Panc1 (cell line): ENCODE measurements around the gene MACROD2. TPM values are rescaled to one million over a fixed set of nuclear protein-coding genes. Genes with fewer than 3 reads are reported as not detected.

Source experiments
- ATAC-seq: fragments of 200-7000 bp; cut with Tn5 transposase; 2 replicates; pipeline ENCODE4 v1.9.1; 2020; ENCODE audit warnings: mild to moderate bottlenecking, moderate library complexity
- BruUV-seq: library from RNA; stranded (reverse); fragments of 400-500 nt; replicated peaks from 2 replicates; lab custom pipeline; 2021; lab: Mats Ljungman, UMichigan
- CTCF ChIA-PET: fragments of 300-600 bp; sonication (Branson Sonifier 250); formaldehyde crosslinking; loops from one replicate; lab custom pipeline; 2022; ENCODE audit warnings: antibody characterized with exemption; lab: Charles Lee
- POLR2A ChIA-PET: fragments of 300-600 bp; sonication (Branson Sonifier 250); formaldehyde crosslinking; loops from one replicate; lab custom pipeline; 2022; ENCODE audit warnings: antibody characterized with exemption; lab: Charles Lee
- DNase-seq: peaks from one replicate; pipeline ENCODE4 v3.0.0-alpha.2; 2010; ENCODE audit warnings: low read depth, low spot score
- H3K27ac ChIP-seq: 2 replicates; pipeline ENCODE4 v1.5.1; 2011; ENCODE audit warnings: mild to moderate bottlenecking, low read length, inconsistent platforms
- H3K27me3 ChIP-seq: fragments of 200-500 bp; sonication (Bioruptor generic); 2 replicates; pipeline ENCODE4 v1.6.0; 2014; ENCODE audit warnings: low read length, inconsistent platforms; ENCODE audit not compliant: control insufficient read depth, insufficient read depth
- H3K36me3 ChIP-seq: fragments of 200-500 bp; sonication (Bioruptor generic); 2 replicates; pipeline ENCODE4 v1.5.1; 2014; ENCODE audit warnings: inconsistent platforms, mild to moderate bottlenecking, low read length, moderate library complexity; ENCODE audit not compliant: control insufficient read depth, insufficient read depth
- H3K4me1 ChIP-seq: 2 replicates; pipeline ENCODE4 v1.5.1; 2011; ENCODE audit warnings: inconsistent platforms, mild to moderate bottlenecking, low read length, moderate library complexity; ENCODE audit not compliant: control insufficient read depth, insufficient read depth
- H3K4me3 ChIP-seq, 2 experiments: 2 replicates each; pipeline ENCODE4 v1.5.1; 2011 to 2012; ENCODE audit warnings: low read depth in 2 of 2, low read length in 2 of 2, mild to moderate bottlenecking in 2 of 2, inconsistent platforms in 1 of 2, moderate library complexity in 1 of 2
- H3K9me3 ChIP-seq: fragments of 200-500 bp; sonication (Bioruptor generic); 2 replicates; pipeline ENCODE4 v1.5.1; 2014; ENCODE audit warnings: low read depth, mild to moderate bottlenecking, inconsistent platforms, low read length, moderate library complexity; ENCODE audit not compliant: control insufficient read depth, insufficient read depth
- CTCF ChIP-seq: fragments of 450-650 bp; IDR thresholded peaks from 2 replicates; pipeline ENCODE4 v1.5.1; 2017; ENCODE audit warnings: mild to moderate bottlenecking
- POLR2AphosphoS5 ChIP-seq: IDR thresholded peaks from 2 replicates; pipeline ENCODE4 v1.6.1; 2012; ENCODE audit warnings: mild to moderate bottlenecking, low read depth, low read length, moderate library complexity
- REST ChIP-seq, 2 experiments: IDR thresholded peaks; 2 replicates each; pipeline ENCODE4 v1.6.1; 2011 to 2012; ENCODE audit warnings: low read depth in 2 of 2, control low read depth in 1 of 2, low read length in 1 of 2, mild to moderate bottlenecking in 1 of 2, moderate library complexity in 1 of 2; ENCODE audit not compliant: insufficient read depth in 1 of 2
- SIN3A ChIP-seq: IDR thresholded peaks from 2 replicates; pipeline ENCODE4 v1.6.1; 2012; ENCODE audit warnings: low read depth, mild to moderate bottlenecking, low read length, moderate library complexity, borderline replicate concordance; ENCODE audit not compliant: insufficient read depth
- TCF7L2 ChIP-seq: IDR thresholded peaks from 2 replicates; pipeline ENCODE4 v1.6.1; 2011; ENCODE audit warnings: mild to moderate bottlenecking, low read depth, low read length, inconsistent platforms
- in situ Hi-C: cut with HindIII; loops from 2 replicates; pipeline ENCODE4 v1.10.0; 2016; ENCODE audit warnings: low sequenced_read_pairs, low pct_unique_long_range_greater_than_20kb
- intact Hi-C: fragments of 100-400 bp; cut with micrococcal nuclease; formaldehyde crosslinking; loops from one replicate; pipeline ENCODE4 v1.10.0; 2022; ENCODE audit not compliant: unreplicated experiment
- total RNA-seq: library from RNA; stranded (reverse); gene quantifications from one replicate; pipeline ENCODE4 v1.2.1, GENCODE V29; 2021; ENCODE audit not compliant: unreplicated experiment

The MACROD2 gene
- total RNA-seq, 1 experiment from 2014 or later, result 1.2 TPM

- TF ChIP-seq REST (IDR thresholded peaks at IDR 0.05; ENCODE audit: insufficient read depth in 1 of 2, low read depth in 2 of 2, low read length in 1 of 2), result no peak
- no peak for TF ChIP-seq TCF7L2
- TF ChIP-seq CTCF, result no peak
- no peak for TF ChIP-seq POLR2AphosphoS5
- TF ChIP-seq SIN3A, result no peak
- no peaks in the 10 kb centered on the region for H3K9me3 ChIP-seq
- ChIA-PET POLR2A (no interaction called here), CTCF (no interaction called here)
- no peak for DNase-seq
- H3K36me3 ChIP-seq, result no peaks in the 10 kb centered on the region
- no TSS peak for BruUV-seq
- H3K27ac ChIP-seq, result no peak overlapping the region
- no peak overlapping the region for H3K4me3 ChIP-seq
- ATAC-seq, result no peak
- in situ Hi-C loops, result no loop called here
- H3K4me1 ChIP-seq, result no peaks in the 10 kb centered on the region
- intact Hi-C loops, result no loop called here
- no peaks in the 10 kb centered on the region for H3K27me3 ChIP-seq
Observed at GRCh38 chr20:14820771-14821170, 825.5 kb downstream of the MACROD2 start.

- ChIA-PET POLR2A (no interaction called here), CTCF (no interaction called here)
- H3K4me3 ChIP-seq, result no peak overlapping the region
- no peaks in the 10 kb centered on the region for H3K9me3 ChIP-seq
- in situ Hi-C loops, result no loop called here
- no peak for TF ChIP-seq TCF7L2
- no peak for TF ChIP-seq SIN3A
- no peak for TF ChIP-seq POLR2AphosphoS5
- TF ChIP-seq REST (IDR thresholded peaks at IDR 0.05; ENCODE audit: insufficient read depth in 1 of 2, low read depth in 2 of 2, low read length in 1 of 2), result no peak
- no peak for TF ChIP-seq CTCF
- H3K27me3 ChIP-seq, result no peaks in the 10 kb centered on the region
- intact Hi-C loops, result no loop called here
- no peak for DNase-seq
- BruUV-seq, result no TSS peak
- no peaks in the 10 kb centered on the region for H3K36me3 ChIP-seq
- no peaks in the 10 kb centered on the region for H3K4me1 ChIP-seq
- ATAC-seq, result no peak
- H3K27ac ChIP-seq, result no peak overlapping the region
Observed at GRCh38 chr20:14821251-14821650, 825.9 kb downstream of the MACROD2 start.
